GM12872 (cell line): ENCODE data around the gene BANP.

Experiments
- TF ChIP-seq, protein P1 (sequence below): IDR thresholded peaks from 3 replicates; pipeline ENCODE4 v1.5.1; 2011; ENCODE audit warnings: low read depth, mild to moderate bottlenecking, low read length, moderate library complexity; ENCODE audit not compliant: insufficient read depth

The BANP gene

DNA sequence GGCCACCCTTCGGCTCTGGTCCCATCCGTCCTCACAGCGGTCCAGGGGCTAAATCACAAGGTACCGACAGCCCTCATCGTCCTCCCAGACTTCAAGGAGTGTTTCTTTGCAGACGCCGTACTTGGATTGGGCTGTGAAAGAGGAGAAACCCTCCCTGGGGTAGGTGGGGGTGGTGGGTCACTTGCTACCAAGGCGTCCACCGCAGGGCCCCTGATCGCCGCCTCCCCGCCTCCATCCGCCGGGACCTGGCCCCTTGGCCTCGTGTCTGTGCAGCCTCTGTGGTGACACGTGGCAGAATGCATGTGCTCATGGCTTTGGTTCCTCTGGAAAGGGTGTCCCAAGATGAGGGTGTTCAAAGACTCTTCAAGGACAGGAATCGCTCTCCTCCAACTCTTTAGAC is 151.4 kb downstream of the BANP start:
- TF ChIP-seq, protein P1, sequence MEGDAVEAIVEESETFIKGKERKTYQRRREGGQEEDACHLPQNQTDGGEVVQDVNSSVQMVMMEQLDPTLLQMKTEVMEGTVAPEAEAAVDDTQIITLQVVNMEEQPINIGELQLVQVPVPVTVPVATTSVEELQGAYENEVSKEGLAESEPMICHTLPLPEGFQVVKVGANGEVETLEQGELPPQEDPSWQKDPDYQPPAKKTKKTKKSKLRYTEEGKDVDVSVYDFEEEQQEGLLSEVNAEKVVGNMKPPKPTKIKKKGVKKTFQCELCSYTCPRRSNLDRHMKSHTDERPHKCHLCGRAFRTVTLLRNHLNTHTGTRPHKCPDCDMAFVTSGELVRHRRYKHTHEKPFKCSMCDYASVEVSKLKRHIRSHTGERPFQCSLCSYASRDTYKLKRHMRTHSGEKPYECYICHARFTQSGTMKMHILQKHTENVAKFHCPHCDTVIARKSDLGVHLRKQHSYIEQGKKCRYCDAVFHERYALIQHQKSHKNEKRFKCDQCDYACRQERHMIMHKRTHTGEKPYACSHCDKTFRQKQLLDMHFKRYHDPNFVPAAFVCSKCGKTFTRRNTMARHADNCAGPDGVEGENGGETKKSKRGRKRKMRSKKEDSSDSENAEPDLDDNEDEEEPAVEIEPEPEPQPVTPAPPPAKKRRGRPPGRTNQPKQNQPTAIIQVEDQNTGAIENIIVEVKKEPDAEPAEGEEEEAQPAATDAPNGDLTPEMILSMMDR = no peak

DNA sequence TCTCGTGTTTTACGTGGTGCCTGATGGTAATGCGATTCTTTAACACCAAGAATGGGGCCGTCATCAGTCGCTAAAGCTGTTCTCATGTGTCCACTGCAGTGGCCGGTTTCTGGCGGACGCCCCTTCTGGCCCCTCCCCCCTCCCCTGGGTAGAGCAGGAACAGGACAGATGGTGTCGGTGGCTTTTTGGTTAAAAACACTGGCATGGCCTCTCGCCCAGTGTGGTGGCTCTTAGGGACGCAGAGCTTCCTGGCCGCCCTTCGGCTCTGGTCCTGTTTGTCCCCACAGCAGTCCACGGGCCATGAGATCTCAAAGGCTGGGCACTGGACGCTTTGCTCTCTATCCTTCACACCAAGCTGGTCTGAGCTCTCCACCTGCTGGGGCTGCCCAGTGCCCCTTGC is 151.8 kb downstream of the BANP start:
- TF ChIP-seq, protein P1 = no peak

DNA sequence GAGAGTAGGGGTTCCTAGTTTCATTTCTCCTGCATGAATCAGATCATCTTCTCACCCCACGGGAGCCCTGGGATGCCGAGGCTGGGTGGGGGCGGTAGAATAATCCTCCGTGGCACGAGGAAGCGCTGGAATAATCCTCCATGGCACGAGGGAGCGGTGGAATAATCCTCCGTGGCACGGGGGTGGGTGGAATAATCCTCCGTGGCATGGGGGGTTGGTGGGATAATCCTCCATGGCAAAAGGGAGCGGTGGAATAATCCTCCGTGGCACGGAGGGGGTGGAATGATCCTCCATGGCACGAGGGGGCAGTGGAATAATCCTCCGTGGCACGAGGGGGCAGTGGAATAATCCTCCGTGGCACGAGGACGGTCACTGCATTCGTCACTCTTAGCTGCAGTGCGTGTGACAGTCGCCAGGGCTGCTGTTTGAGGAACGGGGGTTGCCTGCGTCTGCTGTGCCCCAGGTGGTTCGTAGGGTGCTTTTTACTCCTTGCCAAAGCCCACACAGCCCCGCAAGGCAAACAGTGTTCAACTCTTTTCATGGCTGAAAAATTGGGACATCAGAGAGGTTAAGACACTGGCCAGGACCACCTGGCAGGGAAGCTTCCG is 152.5 kb downstream of the BANP start:
- TF ChIP-seq, protein P1 = no peak

DNA sequence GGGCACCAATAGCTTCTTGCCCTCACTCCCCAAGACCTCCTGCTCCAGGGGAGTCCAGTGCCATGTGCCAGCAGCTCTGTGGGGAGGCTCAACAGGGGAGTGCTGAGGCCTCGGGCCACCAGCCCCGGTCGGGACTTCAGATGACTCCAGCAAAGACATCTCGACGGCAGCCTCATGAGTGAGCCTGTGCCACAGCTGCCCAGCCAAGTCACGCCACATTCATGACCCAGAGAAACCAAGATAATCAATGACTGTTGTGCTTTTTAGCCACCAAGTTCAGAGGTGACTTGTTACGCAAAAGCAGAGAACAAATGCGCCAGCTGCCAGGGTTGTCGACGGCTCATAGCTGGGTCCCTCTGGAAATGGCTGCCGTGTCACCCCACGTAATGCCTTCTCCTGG is 157.5 kb downstream of the BANP start:
- TF ChIP-seq, protein P1 = no peak

DNA sequence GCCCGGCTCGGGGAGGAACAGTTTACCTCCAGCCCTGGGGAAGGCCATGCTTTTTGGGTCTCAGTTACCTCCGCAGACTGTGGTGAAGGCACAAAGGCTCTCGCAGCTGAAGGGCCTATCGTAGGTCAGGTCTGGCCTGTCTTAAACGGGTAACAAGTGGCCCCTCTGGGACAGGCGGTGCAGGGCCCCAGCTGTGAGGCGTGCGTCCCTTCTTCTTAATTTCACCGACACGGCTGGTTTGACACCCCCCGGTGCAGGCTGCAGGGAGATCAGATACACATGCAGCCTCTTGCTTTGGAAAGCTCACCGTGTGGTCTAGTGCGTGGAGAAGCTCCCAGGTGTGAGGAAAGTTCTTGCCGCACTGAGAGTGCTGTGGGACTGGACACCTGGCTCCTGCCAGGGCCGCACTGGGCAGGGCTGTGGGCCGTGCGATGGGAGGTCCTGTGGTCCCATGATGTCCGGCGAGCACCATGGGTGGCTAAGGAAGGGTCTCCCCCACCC is 162.4 kb downstream of the BANP start:
- TF ChIP-seq, protein P1 = no peak

DNA sequence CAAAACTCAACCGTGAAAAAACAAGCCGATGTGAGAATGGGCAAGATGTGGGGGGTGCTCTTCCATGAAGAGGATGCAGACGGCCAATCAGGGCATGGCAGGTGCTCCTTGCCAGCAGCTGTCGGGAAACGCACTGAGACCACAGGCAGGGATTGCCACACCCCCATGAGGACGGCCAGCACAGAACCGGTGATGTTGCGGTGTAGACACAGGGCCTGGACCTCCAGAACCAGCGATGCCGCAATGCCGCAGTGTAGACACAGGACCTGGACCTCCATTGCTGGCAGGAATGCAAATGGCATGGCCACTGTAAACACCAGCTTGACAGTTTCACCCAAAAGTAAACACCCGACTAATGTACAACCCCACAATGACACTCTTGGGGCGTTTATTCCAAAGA is 164.9 kb downstream of the BANP start:
- TF ChIP-seq, protein P1 = no peak

DNA sequence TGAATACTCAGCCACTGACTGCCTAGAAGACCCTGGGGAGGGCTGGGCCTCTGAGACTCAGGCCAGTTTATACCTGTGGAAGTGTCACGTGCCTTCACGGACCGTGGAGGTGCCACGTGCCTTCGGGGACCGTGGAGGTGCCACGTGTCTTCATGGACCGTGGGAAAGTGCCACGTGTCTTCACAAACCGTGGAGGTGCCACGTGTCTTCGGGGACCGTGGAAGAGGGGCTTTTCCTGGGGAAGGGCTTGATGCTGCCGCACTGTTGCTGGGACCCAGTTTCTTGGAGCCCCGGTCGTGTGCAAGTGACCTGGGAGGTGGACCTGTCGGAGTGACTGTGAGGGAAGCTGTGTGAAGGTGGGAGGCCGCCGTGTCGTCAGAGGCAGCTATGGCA is 166.2 kb downstream of the BANP start:
- TF ChIP-seq, protein P1 = no peak
